Measurements from ENCODE around the gene SLC35E1.

DNA sequence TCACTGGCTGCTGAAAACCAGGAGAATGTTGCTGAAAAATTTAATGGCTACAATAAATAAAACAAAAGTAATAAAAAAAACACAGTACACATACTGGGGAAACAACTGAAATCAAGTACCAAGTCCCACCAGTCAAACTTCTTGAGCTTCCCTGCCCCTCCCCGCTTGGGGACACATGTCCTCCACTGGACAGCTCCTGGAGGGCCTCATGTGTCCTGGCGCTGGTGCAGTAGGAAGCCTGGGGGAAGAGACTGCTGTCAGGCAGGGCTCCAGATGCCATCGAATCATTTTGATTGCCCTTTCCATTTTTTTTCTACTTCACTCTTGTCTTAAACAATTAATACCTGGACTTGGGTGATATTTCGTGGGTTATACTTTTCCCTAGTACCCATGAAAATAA is 26.6 kb upstream of the SLC35E1 start:
- TF ChIP-seq EGR1 (IDR thresholded peaks at IDR 0.05; ENCODE audit: low read depth) (no peak), CTCF (IDR thresholded peaks at IDR 0.05 in 2 of 3, conservative IDR thresholded peaks at IDR 0.05 in 1 of 3; ENCODE audit: borderline replicate concordance in 1 of 3, insufficient read depth in 1 of 3, low read depth in 2 of 3, low read length in 2 of 3) (no peak), SIN3A (IDR thresholded peaks at IDR 0.05; ENCODE audit: low read depth) (no peak), ELF1 (IDR thresholded peaks at IDR 0.05; ENCODE audit: borderline replicate concordance, low read depth) (no peak)
